G401 (cell line): Measurements from ENCODE around the gene CDK17. TPM values are rescaled to one million over a fixed set of nuclear protein-coding genes. Genes with fewer than 3 reads are reported as not detected.

Experiments
- DNase-seq: peaks from one replicate; pipeline ENCODE4 v3.0.0-alpha.2; 2015; ENCODE audit warnings: low spot score
- in situ Hi-C: cut with HindIII; loops from 2 replicates; pipeline ENCODE4 v1.10.0; 2016; ENCODE audit warnings: low sequenced_read_pairs, mixed read lengths
- total RNA-seq: library from RNA; depleted of rRNA; stranded (reverse); fragments of >200 nt; shearing (Covaris generic); gene quantifications from 2 replicates; pipeline ENCODE4 v1.2.3, GENCODE V29; 2014; rRNA removed

Gene CDK17
- total RNA-seq, 1 experiment from 2014 or later = 13.9 TPM

- in situ Hi-C loops = no loop called here
- peak; percentile 36 for DNase-seq
Observed at GRCh38 chr12:96236221-96236822, 163.9 kb downstream of the CDK17 start.

GRCh38 chr12:96235484-96235826 is 164.8 kb downstream of the CDK17 start:
- DNase-seq = peak; percentile 87
- in situ Hi-C loops = no loop called here

GRCh38 chr12:96234591-96235483 is 165.4 kb downstream of the CDK17 start:
- peak; percentile 45 for DNase-seq
- in situ Hi-C loops = no loop called here

- in situ Hi-C loops = no loop called here
- DNase-seq = peak; percentile 99
Observed at GRCh38 chr12:96233939-96234461, 166.2 kb downstream of the CDK17 start.

GRCh38 chr12:96233168-96233567 is 167.1 kb downstream of the CDK17 start:
- in situ Hi-C loops = no loop called here
- DNase-seq = peak; percentile 83

GRCh38 chr12:96230646-96231045 is 169.6 kb downstream of the CDK17 start:
- DNase-seq = no peak
- in situ Hi-C loops = no loop called here

DNA sequence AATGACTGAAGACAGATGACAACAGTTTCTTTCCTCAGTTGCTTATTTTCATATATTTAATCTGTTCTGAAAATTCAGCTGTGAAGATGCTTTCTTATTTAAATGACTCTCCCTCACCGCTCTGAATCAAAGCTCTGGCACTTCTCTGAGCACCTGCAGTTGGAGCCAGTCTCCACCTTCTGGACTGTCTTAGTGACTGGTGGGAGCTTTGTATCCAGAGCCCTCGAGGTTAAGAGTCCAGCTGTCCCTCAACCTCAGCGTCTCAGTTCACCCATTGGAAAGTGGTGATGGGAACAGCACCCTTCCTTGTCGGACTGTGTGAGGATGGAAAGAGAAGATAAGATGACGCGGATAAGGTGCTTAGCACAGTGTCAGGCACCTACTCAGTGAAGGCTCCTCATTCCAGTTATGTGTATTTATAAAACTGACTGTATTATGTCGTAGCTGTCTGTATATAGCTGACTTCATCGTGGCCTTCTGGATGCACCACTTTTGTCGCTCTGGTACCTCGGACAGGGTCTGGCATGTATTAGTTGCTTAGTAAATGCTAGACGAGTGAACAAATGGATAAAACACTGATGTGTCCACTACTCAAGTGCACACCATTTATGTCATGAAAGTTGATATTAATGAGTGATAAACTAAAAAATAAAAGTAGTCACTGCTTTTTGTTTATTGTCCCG is 171.5 kb downstream of the CDK17 start:
- DNase-seq = peak; percentile 78
- in situ Hi-C loops = no loop called here

Other genes with a start within 250 kb of the CDK17 start
- 7.3 and 12.4 TPM in 2 replicates for gene ELK3, start 206.1 kb downstream of the CDK17 start, total RNA-seq
- gene CFAP54, start 89.1 kb upstream of the CDK17 start, total RNA-seq = 0.06 and 0.20 TPM in 2 replicates